ENCODE results near the gene NPFFR1. TPM values are rescaled to one million over a fixed set of nuclear protein-coding genes. Genes with fewer than 3 reads are reported as not detected.

NPFFR1 gene
- total RNA-seq, 1 donor from 2014 or later = not detected

DNA sequence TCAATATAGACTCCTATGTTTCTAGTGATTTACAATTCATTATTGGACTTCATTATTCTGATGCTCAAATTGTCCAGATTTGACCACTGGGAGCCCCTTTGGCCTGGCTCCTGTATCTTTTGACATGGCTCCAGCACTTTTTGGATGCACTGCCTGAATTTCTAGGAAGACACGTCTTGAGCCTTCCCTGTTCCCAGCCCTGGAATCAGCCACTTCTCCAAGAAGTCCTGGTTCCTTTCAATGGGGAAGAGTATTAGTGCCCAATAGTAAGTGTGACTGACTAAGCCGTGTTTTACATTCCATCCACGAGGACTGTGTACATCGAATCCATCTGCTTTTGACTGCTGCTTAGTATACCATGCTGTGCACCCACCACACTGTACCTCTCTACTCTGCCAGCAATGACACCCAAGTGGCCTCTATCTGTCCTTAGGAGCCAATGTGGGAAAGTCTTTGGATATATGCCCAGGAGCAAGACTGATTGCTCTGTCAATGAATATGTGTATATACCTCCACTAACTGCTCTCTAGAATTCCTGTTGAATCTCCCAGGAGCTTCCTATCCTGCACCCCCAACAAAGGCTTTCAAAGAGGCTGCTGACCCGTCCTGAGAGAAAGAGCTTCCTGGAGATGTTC lies 23.2 kb upstream of the NPFFR1 start:
- H3K9me3 Mint-ChIP-seq = no peaks in the 10 kb centered on the region
- TF ChIP-seq, protein P1, sequence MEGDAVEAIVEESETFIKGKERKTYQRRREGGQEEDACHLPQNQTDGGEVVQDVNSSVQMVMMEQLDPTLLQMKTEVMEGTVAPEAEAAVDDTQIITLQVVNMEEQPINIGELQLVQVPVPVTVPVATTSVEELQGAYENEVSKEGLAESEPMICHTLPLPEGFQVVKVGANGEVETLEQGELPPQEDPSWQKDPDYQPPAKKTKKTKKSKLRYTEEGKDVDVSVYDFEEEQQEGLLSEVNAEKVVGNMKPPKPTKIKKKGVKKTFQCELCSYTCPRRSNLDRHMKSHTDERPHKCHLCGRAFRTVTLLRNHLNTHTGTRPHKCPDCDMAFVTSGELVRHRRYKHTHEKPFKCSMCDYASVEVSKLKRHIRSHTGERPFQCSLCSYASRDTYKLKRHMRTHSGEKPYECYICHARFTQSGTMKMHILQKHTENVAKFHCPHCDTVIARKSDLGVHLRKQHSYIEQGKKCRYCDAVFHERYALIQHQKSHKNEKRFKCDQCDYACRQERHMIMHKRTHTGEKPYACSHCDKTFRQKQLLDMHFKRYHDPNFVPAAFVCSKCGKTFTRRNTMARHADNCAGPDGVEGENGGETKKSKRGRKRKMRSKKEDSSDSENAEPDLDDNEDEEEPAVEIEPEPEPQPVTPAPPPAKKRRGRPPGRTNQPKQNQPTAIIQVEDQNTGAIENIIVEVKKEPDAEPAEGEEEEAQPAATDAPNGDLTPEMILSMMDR (conservative IDR thresholded peaks at IDR 0.05) = no peak
- no peaks in the 10 kb centered on the region for H3K4me1 Mint-ChIP-seq
- H3K27me3 Mint-ChIP-seq (ENCODE audit: low read depth) = no peaks in the 10 kb centered on the region
- no peak overlapping the region for H3K4me3 Mint-ChIP-seq
- H3K27ac Mint-ChIP-seq (ENCODE audit: unreplicated experiment) = no peak overlapping the region
- peaks cover 3% of the 10 kb centered on the region for H3K36me3 Mint-ChIP-seq (ENCODE audit: low read depth)
- DNase-seq (ENCODE audit: low read depth, low spot score) = no peak

DNA sequence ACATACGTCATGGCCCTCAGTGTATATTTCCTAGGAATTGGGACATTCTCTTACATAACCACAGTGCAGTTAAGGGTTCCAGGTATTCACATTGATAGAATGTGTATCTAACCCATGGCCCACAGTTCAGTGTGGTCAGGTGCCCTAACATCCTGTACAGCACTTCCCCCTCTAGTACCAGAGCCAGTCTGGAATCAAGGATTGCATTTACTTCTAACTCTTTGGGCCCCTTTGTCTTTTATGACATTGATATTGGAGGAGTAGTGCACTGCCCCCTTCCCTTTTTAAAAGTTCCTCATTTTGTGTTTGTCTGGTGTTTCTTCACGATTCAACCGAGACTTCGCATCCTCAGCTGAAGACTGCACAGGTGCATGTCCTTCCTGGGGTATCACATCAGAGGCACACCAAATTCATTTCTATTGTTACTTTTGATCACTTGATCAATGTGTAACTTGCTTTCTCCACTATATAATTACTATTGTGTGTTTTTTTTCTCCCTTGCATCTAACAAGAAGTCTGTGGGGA lies 22.4 kb upstream of the NPFFR1 start:
- H3K36me3 Mint-ChIP-seq (ENCODE audit: low read depth) = peaks cover 3% of the 10 kb centered on the region
- no peak for DNase-seq (ENCODE audit: low read depth, low spot score)
- no peak overlapping the region for H3K4me3 Mint-ChIP-seq
- TF ChIP-seq, protein P1 (conservative IDR thresholded peaks at IDR 0.05) = no peak
- H3K27me3 Mint-ChIP-seq (ENCODE audit: low read depth) = no peaks in the 10 kb centered on the region
- no peaks in the 10 kb centered on the region for H3K9me3 Mint-ChIP-seq
- no peaks in the 10 kb centered on the region for H3K4me1 Mint-ChIP-seq
- no peak overlapping the region for H3K27ac Mint-ChIP-seq (ENCODE audit: unreplicated experiment)

DNA sequence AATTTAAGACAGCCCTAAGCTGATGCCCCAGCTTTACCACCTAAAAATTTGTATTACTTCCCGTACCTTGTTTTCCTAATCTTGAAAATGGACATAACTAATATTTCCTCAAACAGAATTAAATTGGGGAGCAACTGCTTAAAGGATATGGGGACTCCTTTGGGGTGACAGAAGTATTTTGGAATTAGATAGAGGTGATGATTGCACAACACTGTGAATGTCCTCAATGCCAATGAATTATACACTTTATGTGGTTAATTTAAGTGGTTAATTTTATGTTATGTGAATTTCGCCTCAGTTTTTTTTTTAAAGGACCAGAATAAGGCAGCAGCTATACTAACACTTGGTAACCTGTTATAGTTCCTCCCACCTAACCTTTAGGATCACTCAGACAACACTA lies 19.9 kb upstream of the NPFFR1 start:
- H3K9me3 Mint-ChIP-seq = no peaks in the 10 kb centered on the region

DNA sequence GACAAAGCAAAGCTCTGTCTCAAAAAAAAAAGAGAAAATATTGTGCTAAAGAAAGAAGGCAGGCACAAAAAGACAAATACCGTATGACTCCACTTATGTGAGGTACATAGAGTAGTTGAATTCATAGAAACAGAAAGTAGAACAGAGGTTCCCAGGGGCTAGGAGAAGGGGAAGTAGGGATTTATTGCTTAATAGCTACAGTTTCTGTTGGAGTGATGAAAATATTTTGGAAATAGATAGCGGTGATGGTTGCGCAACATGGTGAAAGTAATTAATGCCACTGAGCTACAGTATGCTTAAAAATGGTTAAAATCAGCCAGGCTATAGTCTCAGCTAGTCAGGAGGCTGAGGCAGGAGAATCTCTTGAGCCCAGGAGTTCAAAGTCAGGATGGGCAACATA lies 18.5 kb upstream of the NPFFR1 start:
- TF ChIP-seq, protein P1 (conservative IDR thresholded peaks at IDR 0.05) = no peak
- Mint-ChIP-seq H3K27me3 (ENCODE audit: low read depth) (no peaks in the 10 kb centered on the region), H3K4me3 (no peak overlapping the region), H3K4me1 (no peaks in the 10 kb centered on the region), H3K27ac (ENCODE audit: unreplicated experiment) (no peak overlapping the region), H3K36me3 (ENCODE audit: low read depth) (peaks cover 3% of the 10 kb centered on the region), H3K9me3 (no peaks in the 10 kb centered on the region)
- no peak for DNase-seq (ENCODE audit: low read depth, low spot score)

More for the DNA sequence above, 19.9 kb upstream of the NPFFR1 start:
- no peaks in the 10 kb centered on the region for H3K27me3 Mint-ChIP-seq (ENCODE audit: low read depth)
- H3K4me3 Mint-ChIP-seq = no peak overlapping the region
- TF ChIP-seq, protein P1 (conservative IDR thresholded peaks at IDR 0.05) = no peak
- H3K36me3 Mint-ChIP-seq (ENCODE audit: low read depth) = peaks cover 3% of the 10 kb centered on the region
- H3K4me1 Mint-ChIP-seq = no peaks in the 10 kb centered on the region
- H3K27ac Mint-ChIP-seq (ENCODE audit: unreplicated experiment) = no peak overlapping the region
- DNase-seq (ENCODE audit: low read depth, low spot score) = no peak

DNA sequence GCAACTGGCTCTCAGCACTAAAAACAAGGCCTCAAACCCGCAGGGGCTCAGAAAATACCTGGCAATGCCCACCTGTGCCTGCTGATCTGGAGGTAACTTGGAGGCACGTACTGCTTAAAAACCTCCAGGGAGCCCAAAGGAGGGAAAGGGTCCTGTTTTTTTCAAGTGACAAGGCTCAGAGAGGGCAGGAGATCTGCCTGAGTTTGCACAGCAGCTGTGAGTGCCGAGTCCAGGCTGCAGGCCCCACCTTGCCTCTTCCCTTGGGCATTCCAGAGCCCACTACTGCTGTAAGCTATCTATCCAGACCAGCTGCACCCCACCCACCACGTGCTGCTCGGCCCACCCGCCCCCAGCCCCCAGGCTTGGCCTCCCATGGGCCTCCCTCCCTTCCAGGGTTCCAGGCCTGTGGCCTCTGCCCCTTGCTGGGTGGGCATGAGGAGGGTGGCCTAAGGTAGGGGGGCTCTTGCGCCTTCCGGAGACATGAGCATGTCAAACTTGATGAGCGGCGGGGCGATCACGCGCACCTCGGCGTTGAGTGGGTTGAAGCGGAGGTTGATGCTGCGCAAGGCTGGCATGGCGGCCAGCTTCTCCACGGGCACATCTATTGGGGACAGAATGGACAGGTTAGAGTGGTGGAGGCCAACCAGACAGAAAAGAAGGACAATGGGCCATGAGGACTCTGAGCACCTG lies 17.2 kb upstream of the NPFFR1 start:
- H3K36me3 Mint-ChIP-seq (ENCODE audit: low read depth) = peaks cover 2% of the 10 kb centered on the region
- no peaks in the 10 kb centered on the region for H3K9me3 Mint-ChIP-seq
- H3K4me3 Mint-ChIP-seq = no peak overlapping the region
- DNase-seq (ENCODE audit: low read depth, low spot score) = no peak
- no peak overlapping the region for H3K27ac Mint-ChIP-seq (ENCODE audit: unreplicated experiment)
- H3K4me1 Mint-ChIP-seq = no peaks in the 10 kb centered on the region
- no peaks in the 10 kb centered on the region for H3K27me3 Mint-ChIP-seq (ENCODE audit: low read depth)
- TF ChIP-seq, protein P1 (conservative IDR thresholded peaks at IDR 0.05) = no peak
